ENCODE results near the gene BROX.

DNA sequence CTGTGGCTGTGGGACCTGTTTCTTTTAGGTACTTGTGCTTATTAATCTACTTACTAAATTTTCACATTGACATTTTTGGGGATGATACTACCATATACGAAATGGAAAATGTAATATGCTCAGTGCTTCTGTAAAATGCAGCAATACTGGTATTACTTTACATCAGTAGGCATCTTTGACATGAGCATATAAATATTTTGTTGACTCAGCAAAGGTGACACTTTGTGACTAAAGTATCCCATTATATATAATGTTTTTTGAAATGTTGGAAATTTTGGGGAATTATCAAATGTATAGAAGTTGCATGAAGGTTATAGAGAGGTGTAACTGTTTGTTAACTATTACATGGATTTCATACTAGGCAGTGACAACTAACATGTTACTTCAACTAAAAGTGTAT, 22.4 kb downstream of the BROX start:
- TF ChIP-seq, protein P1, sequence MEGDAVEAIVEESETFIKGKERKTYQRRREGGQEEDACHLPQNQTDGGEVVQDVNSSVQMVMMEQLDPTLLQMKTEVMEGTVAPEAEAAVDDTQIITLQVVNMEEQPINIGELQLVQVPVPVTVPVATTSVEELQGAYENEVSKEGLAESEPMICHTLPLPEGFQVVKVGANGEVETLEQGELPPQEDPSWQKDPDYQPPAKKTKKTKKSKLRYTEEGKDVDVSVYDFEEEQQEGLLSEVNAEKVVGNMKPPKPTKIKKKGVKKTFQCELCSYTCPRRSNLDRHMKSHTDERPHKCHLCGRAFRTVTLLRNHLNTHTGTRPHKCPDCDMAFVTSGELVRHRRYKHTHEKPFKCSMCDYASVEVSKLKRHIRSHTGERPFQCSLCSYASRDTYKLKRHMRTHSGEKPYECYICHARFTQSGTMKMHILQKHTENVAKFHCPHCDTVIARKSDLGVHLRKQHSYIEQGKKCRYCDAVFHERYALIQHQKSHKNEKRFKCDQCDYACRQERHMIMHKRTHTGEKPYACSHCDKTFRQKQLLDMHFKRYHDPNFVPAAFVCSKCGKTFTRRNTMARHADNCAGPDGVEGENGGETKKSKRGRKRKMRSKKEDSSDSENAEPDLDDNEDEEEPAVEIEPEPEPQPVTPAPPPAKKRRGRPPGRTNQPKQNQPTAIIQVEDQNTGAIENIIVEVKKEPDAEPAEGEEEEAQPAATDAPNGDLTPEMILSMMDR (tag by site-specific recombination; IDR thresholded peaks at IDR 0.05) = no peak
- no peak for TF ChIP-seq ZNF366 (tag by site-specific recombination; conservative IDR thresholded peaks at IDR 0.05)

Measured in HEK293 (cell line).